Erythroblast (primary cell): ENCODE data around the gene CNKSR1.

Experiments
- GATA1 ChIP-seq: IDR thresholded peaks from 2 replicates; pipeline ENCODE4 v1.6.1; 2011; ENCODE audit warnings: low read depth, mild to moderate bottlenecking, control low read depth, low read length, moderate library complexity
- POLR2A ChIP-seq: IDR thresholded peaks from 2 replicates; pipeline ENCODE4 v1.6.1; 2011; ENCODE audit warnings: mild to moderate bottlenecking, low read length

- TF ChIP-seq POLR2A (no peak), GATA1 (no peak)
These were observed 1.9 kb upstream of the CNKSR1 start for GRCh38 chr1:26175346-26175745.
